PC-9 (cell line): Measurements from ENCODE around the gene MRLN.

Source experiments
- EZH2 ChIP-seq: fragments of 200-600 bp; sonication (generic); IDR thresholded peaks from 2 replicates; pipeline ENCODE4 v1.8.0; 2017; ENCODE audit warnings: antibody characterized with exemption, low read depth
- TF ChIP-seq, protein P1 (sequence below): fragments of 200-600 bp; sonication (generic); conservative IDR thresholded peaks from 2 replicates; pipeline ENCODE4 v1.6.1; 2017; ENCODE audit warnings: mixed run types, antibody characterized with exemption, mild to moderate bottlenecking, moderate library complexity

DNA sequence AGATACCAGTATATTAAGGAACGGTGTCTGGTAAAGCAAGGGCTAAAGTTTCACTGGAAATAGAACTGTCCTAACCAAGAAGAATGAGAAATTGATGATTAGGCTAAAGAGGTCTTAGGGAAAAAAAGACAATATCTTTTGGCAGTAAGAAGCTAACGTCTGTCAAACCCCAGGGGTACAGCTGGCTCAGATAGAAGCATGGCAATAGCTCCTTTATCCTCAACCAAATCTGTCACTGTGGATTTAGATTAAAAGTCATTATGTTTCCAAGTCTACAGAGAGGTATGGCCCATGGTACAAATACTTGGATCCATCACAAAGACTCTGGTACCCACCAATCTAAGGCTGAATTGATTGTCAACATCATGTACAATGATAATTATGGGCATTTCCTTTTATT is 35.0 kb downstream of the MRLN start:
- TF ChIP-seq, protein P1, sequence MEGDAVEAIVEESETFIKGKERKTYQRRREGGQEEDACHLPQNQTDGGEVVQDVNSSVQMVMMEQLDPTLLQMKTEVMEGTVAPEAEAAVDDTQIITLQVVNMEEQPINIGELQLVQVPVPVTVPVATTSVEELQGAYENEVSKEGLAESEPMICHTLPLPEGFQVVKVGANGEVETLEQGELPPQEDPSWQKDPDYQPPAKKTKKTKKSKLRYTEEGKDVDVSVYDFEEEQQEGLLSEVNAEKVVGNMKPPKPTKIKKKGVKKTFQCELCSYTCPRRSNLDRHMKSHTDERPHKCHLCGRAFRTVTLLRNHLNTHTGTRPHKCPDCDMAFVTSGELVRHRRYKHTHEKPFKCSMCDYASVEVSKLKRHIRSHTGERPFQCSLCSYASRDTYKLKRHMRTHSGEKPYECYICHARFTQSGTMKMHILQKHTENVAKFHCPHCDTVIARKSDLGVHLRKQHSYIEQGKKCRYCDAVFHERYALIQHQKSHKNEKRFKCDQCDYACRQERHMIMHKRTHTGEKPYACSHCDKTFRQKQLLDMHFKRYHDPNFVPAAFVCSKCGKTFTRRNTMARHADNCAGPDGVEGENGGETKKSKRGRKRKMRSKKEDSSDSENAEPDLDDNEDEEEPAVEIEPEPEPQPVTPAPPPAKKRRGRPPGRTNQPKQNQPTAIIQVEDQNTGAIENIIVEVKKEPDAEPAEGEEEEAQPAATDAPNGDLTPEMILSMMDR = no peak
- no peak for TF ChIP-seq EZH2
